ENCODE data around the gene ADCY1. TPM values are rescaled to one million over a fixed set of nuclear protein-coding genes. Genes with fewer than 3 reads are reported as not detected.

ADCY1 gene
- total and polyA plus RNA-seq, 2 donors from 2014 or later = 2.9 to 3.7 TPM

DNA sequence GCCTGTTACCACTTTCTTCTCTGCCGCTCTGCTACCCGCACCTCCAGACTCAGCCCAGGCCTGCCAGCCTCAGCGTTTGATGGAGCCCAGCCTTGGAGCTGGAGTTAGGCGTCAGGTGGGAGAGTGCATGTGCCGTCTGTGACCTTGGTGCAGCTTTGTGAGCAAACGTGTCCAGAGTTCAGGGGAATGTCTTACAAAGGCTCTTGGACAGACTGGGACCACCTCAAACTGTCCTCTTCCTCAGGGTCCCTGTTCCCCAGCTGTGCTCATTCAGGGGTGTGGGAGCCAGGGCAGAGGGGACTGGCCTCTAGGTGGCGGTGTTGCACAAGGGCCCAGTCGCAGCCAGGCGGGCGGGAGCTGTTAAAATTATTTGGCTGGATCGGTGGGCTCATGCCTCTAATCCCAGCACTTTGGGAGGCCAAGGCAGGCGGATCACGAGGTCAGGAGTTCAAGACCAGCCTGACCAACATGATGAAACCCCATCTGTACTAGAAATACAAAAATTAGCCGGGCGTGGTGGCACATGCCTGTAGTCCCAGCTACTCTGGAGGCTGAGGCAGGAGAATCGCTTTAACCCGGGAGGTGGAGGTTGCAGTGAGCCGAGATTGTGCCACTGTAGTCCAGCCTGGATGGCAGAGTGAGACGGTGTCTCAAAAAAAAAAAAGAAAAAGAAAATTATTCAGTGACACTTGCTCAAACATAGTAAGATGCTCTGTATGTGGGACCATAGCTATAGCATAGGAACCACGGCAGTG lies 89.2 kb downstream of the ADCY1 start:
- no peak overlapping the region for H3K27ac ChIP-seq (ENCODE audit: low read depth in 2 of 2, low read length in 2 of 2)
- no peaks in the 10 kb centered on the region for H3K27me3 ChIP-seq (ENCODE audit: control insufficient read depth, insufficient read depth, low read length)
- no peak overlapping the region for H3K9ac ChIP-seq (ENCODE audit: low read length in 3 of 3)
- no peaks in the 10 kb centered on the region for H3K4me1 ChIP-seq (ENCODE audit: control insufficient read depth in 2 of 3, insufficient read depth in 2 of 3, low read depth in 1 of 3, low read length in 3 of 3)
- no peaks in the 10 kb centered on the region for H3K36me3 ChIP-seq (ENCODE audit: control insufficient read depth in 2 of 3, insufficient read depth in 3 of 3, low read length in 3 of 3)
- no peak for FAIRE-seq
- peak in 2 of 5 donors; percentile 6 to 31 for DNase-seq
- H3K4me3 ChIP-seq (ENCODE audit: low read length in 3 of 3) = no peak overlapping the region
- intact Hi-C loops (cut with DNase I) = no loop called here
- no peaks in the 10 kb centered on the region for H3K9me3 ChIP-seq (ENCODE audit: control insufficient read depth in 2 of 3, insufficient read depth in 1 of 3, low read length in 3 of 3)
- TF ChIP-seq, protein P1, sequence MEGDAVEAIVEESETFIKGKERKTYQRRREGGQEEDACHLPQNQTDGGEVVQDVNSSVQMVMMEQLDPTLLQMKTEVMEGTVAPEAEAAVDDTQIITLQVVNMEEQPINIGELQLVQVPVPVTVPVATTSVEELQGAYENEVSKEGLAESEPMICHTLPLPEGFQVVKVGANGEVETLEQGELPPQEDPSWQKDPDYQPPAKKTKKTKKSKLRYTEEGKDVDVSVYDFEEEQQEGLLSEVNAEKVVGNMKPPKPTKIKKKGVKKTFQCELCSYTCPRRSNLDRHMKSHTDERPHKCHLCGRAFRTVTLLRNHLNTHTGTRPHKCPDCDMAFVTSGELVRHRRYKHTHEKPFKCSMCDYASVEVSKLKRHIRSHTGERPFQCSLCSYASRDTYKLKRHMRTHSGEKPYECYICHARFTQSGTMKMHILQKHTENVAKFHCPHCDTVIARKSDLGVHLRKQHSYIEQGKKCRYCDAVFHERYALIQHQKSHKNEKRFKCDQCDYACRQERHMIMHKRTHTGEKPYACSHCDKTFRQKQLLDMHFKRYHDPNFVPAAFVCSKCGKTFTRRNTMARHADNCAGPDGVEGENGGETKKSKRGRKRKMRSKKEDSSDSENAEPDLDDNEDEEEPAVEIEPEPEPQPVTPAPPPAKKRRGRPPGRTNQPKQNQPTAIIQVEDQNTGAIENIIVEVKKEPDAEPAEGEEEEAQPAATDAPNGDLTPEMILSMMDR (IDR thresholded peaks at IDR 0.05; ENCODE audit: borderline replicate concordance, extremely low read depth, insufficient read depth) = peak; percentile 67

DNA sequence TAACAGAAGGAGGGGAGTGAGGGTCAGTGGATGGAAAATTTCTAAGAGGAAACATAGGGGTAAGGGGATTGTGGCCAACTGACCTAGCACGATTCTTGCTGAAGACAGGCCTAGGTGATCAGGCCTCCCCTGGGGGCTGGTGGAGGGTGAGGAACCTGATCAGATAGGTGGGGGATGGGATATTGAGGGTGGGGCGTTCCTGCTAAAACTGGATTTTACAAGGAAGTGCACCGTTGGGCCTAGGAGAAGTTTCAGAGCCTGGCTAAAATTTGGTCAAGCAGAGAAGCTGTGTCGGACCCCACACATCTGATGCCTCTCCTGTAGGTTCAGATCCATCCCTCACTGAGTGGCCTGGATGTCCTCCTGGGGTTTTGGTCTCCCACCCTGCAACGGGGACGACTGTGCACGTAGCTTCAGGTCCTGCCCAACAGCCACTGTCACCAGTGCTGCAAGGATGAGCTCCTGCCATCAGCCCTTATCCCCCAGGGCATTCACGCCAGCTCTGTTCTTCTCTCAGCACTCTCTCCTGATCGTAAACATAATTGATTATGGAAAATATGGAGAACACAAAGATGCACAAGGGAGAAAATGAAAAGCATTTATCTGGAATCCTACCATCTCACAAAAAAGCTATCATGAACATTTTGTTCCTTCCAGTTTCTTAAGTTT lies 89.9 kb downstream of the ADCY1 start:
- intact Hi-C loops (cut with DNase I) = no loop called here
- peak in 2 of 5 donors; percentile 2 to 17 for DNase-seq

DNA sequence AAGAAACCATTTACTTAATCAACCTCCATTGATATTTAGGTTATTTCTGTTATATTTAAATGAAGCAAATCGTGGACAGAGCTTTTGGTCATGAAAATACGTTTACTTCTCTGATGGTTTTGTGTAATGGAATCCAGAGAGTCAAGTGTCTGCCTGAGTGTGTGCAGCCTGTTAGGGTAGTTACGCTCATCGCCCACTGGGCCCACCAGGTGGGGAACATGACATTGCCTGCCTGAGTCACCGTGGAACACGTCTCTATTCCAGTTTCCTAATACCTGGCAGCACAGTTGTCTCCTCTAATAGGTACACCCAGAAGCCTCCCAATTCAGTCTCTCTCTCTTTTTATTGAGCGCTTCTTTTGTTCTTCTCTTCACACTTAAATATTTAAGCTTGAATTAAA lies 91.0 kb downstream of the ADCY1 start:
- intact Hi-C loops (cut with DNase I) = no loop called here
- H3K4me3 ChIP-seq (ENCODE audit: low read length in 3 of 3) = no peak overlapping the region
- TF ChIP-seq, protein P1 (IDR thresholded peaks at IDR 0.05; ENCODE audit: borderline replicate concordance, extremely low read depth, insufficient read depth) = no peak
- H3K36me3 ChIP-seq (ENCODE audit: control insufficient read depth in 2 of 3, insufficient read depth in 3 of 3, low read length in 3 of 3) = no peaks in the 10 kb centered on the region
- peak in 2 of 5 donors; percentile 8 to 14 for DNase-seq
- FAIRE-seq = no peak
- no peaks in the 10 kb centered on the region for H3K4me1 ChIP-seq (ENCODE audit: control insufficient read depth in 2 of 3, insufficient read depth in 2 of 3, low read depth in 1 of 3, low read length in 3 of 3)
- no peaks in the 10 kb centered on the region for H3K27me3 ChIP-seq (ENCODE audit: control insufficient read depth, insufficient read depth, low read length)
- no peak overlapping the region for H3K9ac ChIP-seq (ENCODE audit: low read length in 3 of 3)
- no peak overlapping the region for H3K27ac ChIP-seq (ENCODE audit: low read depth in 2 of 2, low read length in 2 of 2)
- no peaks in the 10 kb centered on the region for H3K9me3 ChIP-seq (ENCODE audit: control insufficient read depth in 2 of 3, insufficient read depth in 1 of 3, low read length in 3 of 3)

More for the DNA sequence above, 89.9 kb downstream of the ADCY1 start:
- Histone ChIP-seq H3K4me3 (ENCODE audit: low read length in 3 of 3) (no peak overlapping the region), H3K4me1 (ENCODE audit: control insufficient read depth in 2 of 3, insufficient read depth in 2 of 3, low read depth in 1 of 3, low read length in 3 of 3) (no peaks in the 10 kb centered on the region), H3K9me3 (ENCODE audit: control insufficient read depth in 2 of 3, insufficient read depth in 1 of 3, low read length in 3 of 3) (no peaks in the 10 kb centered on the region), H3K27ac (ENCODE audit: low read depth in 2 of 2, low read length in 2 of 2) (no peak overlapping the region), H3K27me3 (ENCODE audit: control insufficient read depth, insufficient read depth, low read length) (no peaks in the 10 kb centered on the region), H3K36me3 (ENCODE audit: control insufficient read depth in 2 of 3, insufficient read depth in 3 of 3, low read length in 3 of 3) (no peaks in the 10 kb centered on the region), H3K9ac (ENCODE audit: low read length in 3 of 3) (no peak overlapping the region)
- FAIRE-seq = no peak
- TF ChIP-seq, protein P1 (IDR thresholded peaks at IDR 0.05; ENCODE audit: borderline replicate concordance, extremely low read depth, insufficient read depth) = no peak
